ENCODE measurements around the gene KIF18B.
"Not testable (repeated sequence)": the region's sequence is repeated elsewhere in the genome, so short reads cannot be mapped to it uniquely, and the experiment has no call there.

The KIF18B gene

GRCh38 chr17:44968225-44969143 is 20.9 kb upstream of the KIF18B start, which contains the start of gene C1QL1:
TSS of gene C1QL1 (minus strand) at chr17:44968303. CDS start at chr17:44968048, 255 bp downstream.
- DNase-seq, result peak; percentile 90

GRCh38 chr17:44967907-44968224 is 20.3 kb upstream of the KIF18B start:
- no peak for DNase-seq

GRCh38 chr17:44967026-44967906 is 19.7 kb upstream of the KIF18B start:
- DNase-seq, result peak; percentile 18

- DNase-seq, result no peak
These were observed 18.9 kb upstream of the KIF18B start for GRCh38 chr17:44966348-44967025.

GRCh38 chr17:44965481-44966234 is 18.1 kb upstream of the KIF18B start:
- DNase-seq, result no peak

GRCh38 chr17:44961921-44962350 is 14.4 kb upstream of the KIF18B start:
- no peak for DNase-seq

- no peak for DNase-seq
These were observed 13.1 kb upstream of the KIF18B start for GRCh38 chr17:44960691-44961090.

- DNase-seq, result peak; percentile 56
These were observed 12.4 kb upstream of the KIF18B start for GRCh38 chr17:44959821-44960531.

GRCh38 chr17:44956998-44957981 is 9.7 kb upstream of the KIF18B start:
- DNase-seq, result no peak

- DNase-seq, result no peak
These were observed 8.3 kb upstream of the KIF18B start for GRCh38 chr17:44955674-44956425.

GRCh38 chr17:44952946-44953475 is 5.4 kb upstream of the KIF18B start:
- DNase-seq, result no peak

GRCh38 chr17:44948315-44948795 is 782 bp upstream of the KIF18B start:
- DNase-seq, result no peak

- not testable (repeated sequence) for DNase-seq
These were observed 1.9 kb downstream of the KIF18B start for GRCh38 chr17:44945652-44946051.

GRCh38 chr17:44942456-44942855 is 5.1 kb downstream of the KIF18B start:
- DNase-seq, result no peak

- DNase-seq, result no peak
These were observed 5.8 kb downstream of the KIF18B start for GRCh38 chr17:44941712-44942331.

GRCh38 chr17:44940768-44941167 is 6.8 kb downstream of the KIF18B start:
- DNase-seq, result no peak

GRCh38 chr17:44940317-44940716 is 7.3 kb downstream of the KIF18B start:
- no peak for DNase-seq

- no peak for DNase-seq
These were observed 12.5 kb downstream of the KIF18B start for GRCh38 chr17:44935116-44935515.

GRCh38 chr17:44934745-44935105 is 12.8 kb downstream of the KIF18B start:
- no peak for DNase-seq

All from activated CD8-positive, alpha-beta memory T cell treated with anti-CD3 and anti-CD28 coated beads, Interleukin-2, amount 50 U/mL, for 4 hours (primary cell).